ENCODE results near the gene EFCAB12. TPM values are rescaled to one million over a fixed set of nuclear protein-coding genes. Genes with fewer than 3 reads are reported as not detected.

EFCAB12 gene
- total and polyA plus RNA-seq, 10 of the 15 experiments (the other 5 are each of a cell fraction or from before 2014, with no cell fraction given), result 0.02 to 0.85 (median 0.33) TPM

- TF ChIP-seq, protein P1, sequence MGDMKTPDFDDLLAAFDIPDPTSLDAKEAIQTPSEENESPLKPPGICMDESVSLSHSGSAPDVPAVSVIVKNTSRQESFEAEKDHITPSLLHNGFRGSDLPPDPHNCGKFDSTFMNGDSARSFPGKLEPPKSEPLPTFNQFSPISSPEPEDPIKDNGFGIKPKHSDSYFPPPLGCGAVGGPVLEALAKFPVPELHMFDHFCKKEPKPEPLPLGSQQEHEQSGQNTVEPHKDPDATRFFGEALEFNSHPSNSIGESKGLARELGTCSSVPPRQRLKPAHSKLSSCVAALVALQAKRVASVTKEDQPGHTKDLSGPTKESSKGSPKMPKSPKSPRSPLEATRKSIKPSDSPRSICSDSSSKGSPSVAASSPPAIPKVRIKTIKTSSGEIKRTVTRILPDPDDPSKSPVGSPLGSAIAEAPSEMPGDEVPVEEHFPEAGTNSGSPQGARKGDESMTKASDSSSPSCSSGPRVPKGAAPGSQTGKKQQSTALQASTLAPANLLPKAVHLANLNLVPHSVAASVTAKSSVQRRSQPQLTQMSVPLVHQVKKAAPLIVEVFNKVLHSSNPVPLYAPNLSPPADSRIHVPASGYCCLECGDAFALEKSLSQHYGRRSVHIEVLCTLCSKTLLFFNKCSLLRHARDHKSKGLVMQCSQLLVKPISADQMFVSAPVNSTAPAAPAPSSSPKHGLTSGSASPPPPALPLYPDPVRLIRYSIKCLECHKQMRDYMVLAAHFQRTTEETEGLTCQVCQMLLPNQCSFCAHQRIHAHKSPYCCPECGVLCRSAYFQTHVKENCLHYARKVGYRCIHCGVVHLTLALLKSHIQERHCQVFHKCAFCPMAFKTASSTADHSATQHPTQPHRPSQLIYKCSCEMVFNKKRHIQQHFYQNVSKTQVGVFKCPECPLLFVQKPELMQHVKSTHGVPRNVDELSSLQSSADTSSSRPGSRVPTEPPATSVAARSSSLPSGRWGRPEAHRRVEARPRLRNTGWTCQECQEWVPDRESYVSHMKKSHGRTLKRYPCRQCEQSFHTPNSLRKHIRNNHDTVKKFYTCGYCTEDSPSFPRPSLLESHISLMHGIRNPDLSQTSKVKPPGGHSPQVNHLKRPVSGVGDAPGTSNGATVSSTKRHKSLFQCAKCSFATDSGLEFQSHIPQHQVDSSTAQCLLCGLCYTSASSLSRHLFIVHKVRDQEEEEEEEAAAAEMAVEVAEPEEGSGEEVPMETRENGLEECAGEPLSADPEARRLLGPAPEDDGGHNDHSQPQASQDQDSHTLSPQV (IDR thresholded peaks at IDR 0.05), result no peak
- TF ChIP-seq BCLAF1 (IDR thresholded peaks at IDR 0.05) (no peak), FOXM1 (IDR thresholded peaks at IDR 0.05; ENCODE audit: low read depth, low read length) (peak; percentile 13), STAT3 (IDR thresholded peaks at IDR 0.05; ENCODE audit: low read depth, low read length) (no peak), JUND (IDR thresholded peaks at IDR 0.05; ENCODE audit: low read depth, low read length) (no peak), NKRF (conservative IDR thresholded peaks at IDR 0.05) (peak; percentile 43)
- TF ChIP-seq, protein P2, sequence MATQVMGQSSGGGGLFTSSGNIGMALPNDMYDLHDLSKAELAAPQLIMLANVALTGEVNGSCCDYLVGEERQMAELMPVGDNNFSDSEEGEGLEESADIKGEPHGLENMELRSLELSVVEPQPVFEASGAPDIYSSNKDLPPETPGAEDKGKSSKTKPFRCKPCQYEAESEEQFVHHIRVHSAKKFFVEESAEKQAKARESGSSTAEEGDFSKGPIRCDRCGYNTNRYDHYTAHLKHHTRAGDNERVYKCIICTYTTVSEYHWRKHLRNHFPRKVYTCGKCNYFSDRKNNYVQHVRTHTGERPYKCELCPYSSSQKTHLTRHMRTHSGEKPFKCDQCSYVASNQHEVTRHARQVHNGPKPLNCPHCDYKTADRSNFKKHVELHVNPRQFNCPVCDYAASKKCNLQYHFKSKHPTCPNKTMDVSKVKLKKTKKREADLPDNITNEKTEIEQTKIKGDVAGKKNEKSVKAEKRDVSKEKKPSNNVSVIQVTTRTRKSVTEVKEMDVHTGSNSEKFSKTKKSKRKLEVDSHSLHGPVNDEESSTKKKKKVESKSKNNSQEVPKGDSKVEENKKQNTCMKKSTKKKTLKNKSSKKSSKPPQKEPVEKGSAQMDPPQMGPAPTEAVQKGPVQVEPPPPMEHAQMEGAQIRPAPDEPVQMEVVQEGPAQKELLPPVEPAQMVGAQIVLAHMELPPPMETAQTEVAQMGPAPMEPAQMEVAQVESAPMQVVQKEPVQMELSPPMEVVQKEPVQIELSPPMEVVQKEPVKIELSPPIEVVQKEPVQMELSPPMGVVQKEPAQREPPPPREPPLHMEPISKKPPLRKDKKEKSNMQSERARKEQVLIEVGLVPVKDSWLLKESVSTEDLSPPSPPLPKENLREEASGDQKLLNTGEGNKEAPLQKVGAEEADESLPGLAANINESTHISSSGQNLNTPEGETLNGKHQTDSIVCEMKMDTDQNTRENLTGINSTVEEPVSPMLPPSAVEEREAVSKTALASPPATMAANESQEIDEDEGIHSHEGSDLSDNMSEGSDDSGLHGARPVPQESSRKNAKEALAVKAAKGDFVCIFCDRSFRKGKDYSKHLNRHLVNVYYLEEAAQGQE (IDR thresholded peaks at IDR 0.05; ENCODE audit: low read depth, low read length), result no peak
- TF ChIP-seq, protein P3, sequence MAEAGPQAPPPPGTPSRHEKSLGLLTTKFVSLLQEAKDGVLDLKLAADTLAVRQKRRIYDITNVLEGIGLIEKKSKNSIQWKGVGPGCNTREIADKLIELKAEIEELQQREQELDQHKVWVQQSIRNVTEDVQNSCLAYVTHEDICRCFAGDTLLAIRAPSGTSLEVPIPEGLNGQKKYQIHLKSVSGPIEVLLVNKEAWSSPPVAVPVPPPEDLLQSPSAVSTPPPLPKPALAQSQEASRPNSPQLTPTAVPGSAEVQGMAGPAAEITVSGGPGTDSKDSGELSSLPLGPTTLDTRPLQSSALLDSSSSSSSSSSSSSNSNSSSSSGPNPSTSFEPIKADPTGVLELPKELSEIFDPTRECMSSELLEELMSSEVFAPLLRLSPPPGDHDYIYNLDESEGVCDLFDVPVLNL (IDR thresholded peaks at IDR 0.05; ENCODE audit: low read depth, low read length), result no peak
- TF ChIP-seq, protein P4, sequence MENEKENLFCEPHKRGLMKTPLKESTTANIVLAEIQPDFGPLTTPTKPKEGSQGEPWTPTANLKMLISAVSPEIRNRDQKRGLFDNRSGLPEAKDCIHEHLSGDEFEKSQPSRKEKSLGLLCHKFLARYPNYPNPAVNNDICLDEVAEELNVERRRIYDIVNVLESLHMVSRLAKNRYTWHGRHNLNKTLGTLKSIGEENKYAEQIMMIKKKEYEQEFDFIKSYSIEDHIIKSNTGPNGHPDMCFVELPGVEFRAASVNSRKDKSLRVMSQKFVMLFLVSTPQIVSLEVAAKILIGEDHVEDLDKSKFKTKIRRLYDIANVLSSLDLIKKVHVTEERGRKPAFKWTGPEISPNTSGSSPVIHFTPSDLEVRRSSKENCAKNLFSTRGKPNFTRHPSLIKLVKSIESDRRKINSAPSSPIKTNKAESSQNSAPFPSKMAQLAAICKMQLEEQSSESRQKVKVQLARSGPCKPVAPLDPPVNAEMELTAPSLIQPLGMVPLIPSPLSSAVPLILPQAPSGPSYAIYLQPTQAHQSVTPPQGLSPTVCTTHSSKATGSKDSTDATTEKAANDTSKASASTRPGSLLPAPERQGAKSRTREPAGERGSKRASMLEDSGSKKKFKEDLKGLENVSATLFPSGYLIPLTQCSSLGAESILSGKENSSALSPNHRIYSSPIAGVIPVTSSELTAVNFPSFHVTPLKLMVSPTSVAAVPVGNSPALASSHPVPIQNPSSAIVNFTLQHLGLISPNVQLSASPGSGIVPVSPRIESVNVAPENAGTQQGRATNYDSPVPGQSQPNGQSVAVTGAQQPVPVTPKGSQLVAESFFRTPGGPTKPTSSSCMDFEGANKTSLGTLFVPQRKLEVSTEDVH (IDR thresholded peaks at IDR 0.05; ENCODE audit: low read depth, partially characterized antibody), result peak; percentile 99
These were observed 29.1 kb downstream of the EFCAB12 start (continued) for GRCh38 chr3:129399145-129399894.

All from GM12878 (cell line).